ELR (cell line): ENCODE measurements around the gene RAB11FIP3.

Source experiments
- DNase-seq: peaks from one replicate; pipeline ENCODE4 v3.0.0-alpha.2; 2015; ENCODE audit warnings: low read depth

Gene RAB11FIP3

DNA sequence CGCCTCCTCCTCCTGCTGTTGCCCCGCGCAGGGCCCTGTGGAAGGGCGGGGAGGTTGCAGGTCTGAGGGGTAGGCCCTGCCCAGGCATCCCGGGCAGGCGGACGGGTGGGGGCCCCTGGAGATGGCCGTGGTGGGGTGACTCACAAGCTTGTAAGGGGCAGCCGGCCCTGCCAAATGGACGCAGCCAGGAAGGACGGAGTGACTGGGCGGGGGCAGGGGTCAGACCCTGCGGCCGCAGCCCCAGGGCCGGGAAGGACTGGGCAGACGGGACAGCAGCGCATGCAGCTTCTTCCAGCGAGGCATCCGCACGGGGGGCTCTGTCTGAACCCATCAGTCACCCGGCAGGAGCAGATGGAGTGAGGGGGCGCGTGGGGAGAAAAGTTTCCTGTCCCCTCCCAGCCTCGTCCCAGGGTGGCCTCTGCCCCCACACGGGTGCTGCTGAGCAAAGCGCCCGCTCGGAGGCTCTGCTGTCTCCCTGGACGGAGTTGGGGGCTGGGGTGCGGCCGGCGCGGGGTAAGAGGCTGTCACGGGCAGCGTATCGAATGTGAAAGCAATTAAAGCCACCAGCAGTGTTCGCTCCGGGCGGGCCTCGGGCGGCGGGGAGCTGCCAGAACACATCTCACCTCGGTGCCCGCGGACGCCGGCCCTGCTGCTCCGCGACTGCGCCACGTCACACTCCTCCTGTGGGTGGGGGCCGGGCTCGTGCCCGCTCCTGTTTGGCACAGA lies 129.4 kb downstream of the RAB11FIP3 start:
- peak; percentile 89 for DNase-seq

DNA sequence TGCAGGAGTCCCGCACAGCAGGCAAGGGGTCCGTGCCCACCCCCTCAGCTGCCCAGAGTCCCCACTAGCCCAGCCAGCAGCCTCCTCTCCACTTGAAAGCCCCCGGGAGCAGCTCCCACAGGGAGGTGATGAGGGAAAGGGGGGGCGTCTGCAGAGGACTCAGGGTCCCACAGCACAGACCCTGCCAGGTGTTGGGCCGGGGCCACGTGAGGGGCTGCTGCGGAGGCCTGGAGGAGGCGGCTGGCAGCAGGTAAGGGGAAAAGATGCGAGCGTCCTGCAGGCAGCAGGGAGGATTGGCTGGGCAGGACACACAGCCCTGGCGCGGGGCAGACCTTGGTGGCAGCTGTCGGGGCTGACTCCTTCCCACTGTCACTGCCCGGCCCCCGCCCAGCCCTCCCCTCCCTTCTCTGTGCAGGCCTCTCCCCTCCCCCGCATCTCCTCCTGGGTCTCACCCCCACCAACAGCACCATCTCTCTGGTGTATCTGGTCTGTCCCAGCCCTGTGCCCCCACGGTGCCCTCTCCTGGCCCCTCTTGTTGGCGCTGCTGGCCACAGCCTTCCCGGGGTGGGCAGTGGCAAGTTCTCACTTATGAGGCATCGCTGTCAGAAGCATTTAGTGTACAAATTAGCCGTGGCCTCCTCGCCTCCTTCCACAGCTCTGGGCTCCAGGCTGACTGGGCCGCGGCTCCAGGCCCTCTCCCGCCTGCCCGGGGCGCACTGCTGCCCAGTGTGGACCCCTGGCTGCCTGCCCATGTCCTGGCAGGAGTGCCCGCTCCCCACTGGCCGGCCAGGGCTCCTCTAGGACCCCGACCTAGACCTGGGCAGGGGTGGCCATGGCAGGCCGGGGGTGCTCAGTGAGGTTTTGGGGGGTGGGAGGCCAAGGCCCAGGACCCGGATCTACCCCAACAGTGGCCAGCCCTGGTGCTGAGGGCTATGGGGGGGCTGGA lies 130.4 kb downstream of the RAB11FIP3 start:
- DNase-seq, result no peak

- DNase-seq, result no peak
Measured at GRCh38 chr16:556474-557173, 131.2 kb downstream of the RAB11FIP3 start.

DNA sequence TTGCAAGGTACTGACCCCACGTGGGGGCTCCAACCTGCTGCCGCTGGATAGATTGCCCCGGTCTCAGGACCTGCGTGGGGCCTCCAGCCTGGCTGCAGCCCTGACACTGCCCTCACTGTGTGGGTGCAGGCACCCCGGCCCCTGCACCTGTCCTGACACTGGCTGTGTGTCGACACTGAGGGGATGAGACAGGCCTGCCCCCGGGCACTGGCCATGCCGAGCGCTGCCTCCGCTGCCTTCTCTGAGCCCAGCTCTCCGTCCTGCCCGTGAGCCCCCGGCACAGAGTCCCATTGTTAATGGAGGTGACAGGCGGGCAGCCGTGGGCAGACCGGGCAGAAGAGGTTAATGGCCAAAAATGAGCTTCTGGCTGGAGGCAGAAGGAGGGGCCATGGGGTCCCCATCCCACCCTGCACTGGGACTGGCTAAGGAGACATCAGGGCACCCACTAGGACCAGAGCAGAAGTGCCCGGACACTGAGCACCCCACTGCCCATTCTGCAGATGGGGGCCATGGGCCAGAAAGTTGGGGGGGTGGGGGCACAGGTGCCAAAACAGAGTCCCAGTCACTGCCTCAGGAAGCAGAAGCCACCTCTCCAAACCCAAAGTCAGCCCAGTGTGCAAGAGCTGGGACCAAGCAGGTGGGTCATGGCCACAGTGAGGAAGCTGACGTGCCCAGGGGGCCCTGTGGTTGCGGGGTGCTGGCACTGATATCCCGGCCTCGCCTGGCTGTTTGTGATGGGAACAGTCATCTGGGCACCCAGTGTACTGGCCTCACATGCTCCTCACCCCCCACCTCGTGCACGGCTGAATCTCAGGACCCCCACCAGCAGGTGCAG lies 132.2 kb downstream of the RAB11FIP3 start:
- DNase-seq, result no peak

- DNase-seq, result no peak
Measured at GRCh38 chr16:558298-559020, 133.0 kb downstream of the RAB11FIP3 start.

DNA sequence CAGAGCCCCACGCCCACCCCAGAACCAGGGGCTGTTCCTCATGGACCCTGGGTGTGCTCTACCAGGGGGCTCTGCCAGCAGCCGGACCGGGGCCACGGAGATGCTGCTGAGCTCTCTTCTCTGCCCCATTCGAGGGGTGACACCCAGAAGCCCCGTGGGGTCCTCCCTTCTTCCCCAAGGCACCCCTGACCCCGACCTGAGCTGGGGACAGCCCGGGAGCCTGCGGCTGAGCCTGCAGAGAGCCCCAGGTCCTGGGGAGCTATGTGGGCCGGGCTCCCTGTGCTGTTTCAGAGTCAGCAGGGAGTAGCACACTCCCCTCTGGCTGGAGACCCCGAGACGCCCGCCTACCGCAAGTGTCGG lies 133.6 kb downstream of the RAB11FIP3 start:
- DNase-seq, result no peak

- no peak for DNase-seq
Measured at GRCh38 chr16:559411-560203, 134.2 kb downstream of the RAB11FIP3 start.

DNA sequence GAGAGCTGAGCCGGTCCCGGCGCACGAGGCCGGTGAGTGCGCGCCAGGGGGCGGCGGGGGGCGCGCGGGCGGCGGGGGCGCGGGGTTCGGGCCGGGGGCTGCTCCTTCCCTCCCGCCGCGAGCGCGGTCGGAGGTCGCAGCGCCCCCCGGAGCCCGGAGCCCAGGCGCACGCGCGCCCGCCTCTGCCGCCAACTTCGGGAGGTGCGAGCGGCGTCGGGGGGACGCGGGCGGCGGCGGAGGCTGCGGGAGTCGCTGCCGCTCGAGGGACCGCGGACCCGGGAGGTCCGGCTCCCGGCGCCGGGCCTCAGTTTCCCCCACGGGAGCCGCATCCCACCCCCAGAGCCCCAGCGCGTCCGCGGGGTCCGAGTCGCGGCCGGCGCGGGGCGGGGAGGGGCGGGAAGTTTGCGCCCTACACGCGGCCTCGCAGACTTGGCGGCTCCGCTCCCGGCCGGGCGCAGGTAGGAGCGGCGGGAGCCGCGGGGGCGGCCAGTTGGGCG lies 134.8 kb downstream of the RAB11FIP3 start, which contains the start of gene PRR35:
Gene PRR35 (plus strand): TSS at position 191 of the 497 bp plus-strand sequence. CDS start 2,901 bp downstream, outside the sequence.
- no peak for DNase-seq

GRCh38 chr16:560701-561412 lies 135.4 kb downstream of the RAB11FIP3 start:
- DNase-seq, result no peak

- no peak for DNase-seq
Measured at GRCh38 chr16:561413-561794, 136.0 kb downstream of the RAB11FIP3 start.

- no peak for DNase-seq
Measured at GRCh38 chr16:561957-562938, 136.8 kb downstream of the RAB11FIP3 start.

DNA sequence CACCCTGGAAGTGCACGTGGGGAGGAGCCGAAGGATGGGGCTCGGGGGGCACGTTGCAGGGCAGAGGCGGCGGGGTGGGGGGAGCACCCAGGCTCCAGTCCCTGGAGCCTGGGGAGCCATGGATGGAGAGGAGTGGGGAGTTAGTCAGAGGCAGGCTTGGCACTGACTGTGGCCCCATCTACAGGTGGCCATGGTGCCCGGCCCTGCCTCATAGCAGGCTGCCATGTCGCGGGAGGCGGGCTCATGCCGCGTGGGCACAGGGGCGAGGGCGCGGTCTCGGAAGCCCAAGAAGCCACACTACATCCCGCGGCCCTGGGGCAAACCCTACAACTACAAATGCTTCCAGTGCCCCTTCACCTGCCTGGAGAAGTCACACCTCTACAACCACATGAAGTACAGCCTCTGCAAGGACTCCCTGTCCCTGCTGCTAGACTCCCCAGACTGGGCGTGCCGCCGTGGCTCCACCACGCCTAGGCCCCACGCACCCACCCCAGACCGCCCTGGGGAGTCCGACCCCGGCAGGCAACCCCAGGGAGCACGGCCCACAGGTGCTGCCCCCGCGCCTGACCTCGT lies 137.7 kb downstream of the RAB11FIP3 start:
- DNase-seq, result no peak

DNA sequence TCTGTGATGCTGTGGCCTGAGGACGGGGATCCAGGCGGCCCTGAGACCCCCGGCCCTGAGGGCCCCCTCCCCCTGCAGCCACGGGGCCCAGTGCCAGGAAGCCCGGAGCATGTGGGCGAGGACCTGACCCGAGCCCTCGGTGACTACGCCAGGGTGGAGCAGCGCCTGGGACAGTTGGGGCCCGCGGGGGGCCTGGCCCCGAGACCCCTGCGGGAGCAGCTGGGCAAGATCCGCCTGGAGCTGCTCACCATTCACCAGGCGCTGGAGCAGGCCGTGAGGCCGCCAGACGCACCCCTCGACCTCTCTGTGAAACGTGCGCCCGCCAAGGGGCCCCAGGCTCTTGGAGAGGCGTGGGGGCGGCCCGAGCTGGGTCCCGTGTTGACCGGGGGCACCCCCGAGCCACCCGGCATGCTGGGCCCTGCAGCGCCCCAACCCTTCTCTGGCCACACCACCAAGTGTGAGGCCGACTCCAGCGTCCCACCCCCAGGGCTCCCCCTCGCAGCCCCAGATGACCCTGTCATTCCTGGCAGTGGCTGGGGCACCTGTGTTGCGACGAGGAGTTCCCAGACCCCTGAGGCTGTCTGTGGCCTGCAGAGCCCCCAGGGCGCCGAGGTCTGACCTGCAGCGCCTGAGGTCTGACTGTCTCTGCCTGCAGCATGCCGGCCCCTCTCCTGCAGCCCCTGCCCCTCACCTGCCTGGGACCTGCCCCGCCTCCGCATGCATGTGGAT lies 139.4 kb downstream of the RAB11FIP3 start:
- DNase-seq, result no peak

GRCh38 chr16:565419-566330 lies 140.2 kb downstream of the RAB11FIP3 start:
- no peak for DNase-seq

DNA sequence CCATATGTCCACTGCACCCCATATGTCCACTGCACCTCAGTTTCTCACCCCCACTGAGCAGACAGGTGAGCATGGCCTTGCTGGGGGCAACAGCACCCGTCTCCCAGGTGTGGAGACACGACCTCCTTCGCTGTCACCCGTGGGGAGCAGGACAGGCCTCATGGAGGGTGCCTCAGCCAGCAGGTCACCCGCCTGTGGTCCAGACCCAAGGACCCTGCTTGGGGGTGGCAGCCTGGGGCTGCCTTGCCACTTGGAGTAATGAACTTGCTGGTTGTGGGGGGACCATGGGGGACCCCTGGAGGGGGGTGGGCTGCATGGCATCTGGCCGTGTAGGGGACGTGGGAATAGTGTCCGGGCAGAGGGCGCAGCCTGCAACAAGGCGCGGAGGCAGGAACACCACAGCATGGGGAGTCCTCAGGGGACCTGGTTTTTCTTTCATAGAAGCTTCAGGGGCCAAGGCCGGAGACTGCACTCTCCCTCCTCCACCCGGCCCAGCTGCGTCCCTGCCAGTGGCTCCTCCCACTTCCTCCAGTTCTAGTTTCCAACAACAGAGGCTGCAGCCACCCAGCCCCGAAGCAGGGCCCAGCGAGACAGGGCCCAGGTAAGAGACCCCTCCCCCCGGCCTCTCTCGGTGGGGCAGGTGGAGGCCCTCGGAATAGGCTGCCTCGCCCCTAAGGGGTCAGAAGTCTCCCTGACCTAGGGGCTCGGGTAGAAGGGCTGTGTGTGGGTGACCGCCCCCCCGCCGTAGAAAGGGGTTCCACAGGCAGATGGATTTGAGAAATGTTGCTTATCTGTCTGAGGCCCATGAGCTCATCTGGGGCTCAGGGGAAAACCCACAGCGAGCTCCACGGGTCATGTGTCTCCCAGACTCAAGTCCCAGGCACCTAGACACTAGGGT lies 141.3 kb downstream of the RAB11FIP3 start, which contains the start of gene NHLRC4:
Gene NHLRC4 (plus strand): TSS at position 531 of the 898 bp plus-strand sequence. CDS start 1,043 bp downstream, outside the sequence.
- DNase-seq, result peak; percentile 60
